GM18858 (cell line): ENCODE measurements around the gene ANAPC2.

Experiments
- ATAC-seq: cut with Tn5 transposase; IDR thresholded peaks from one replicate; pipeline ENCODE4 v1.9.1; 2021; ENCODE audit not compliant: unreplicated experiment

Gene ANAPC2

GRCh38 chr9:137194909-137195308 lies 6.5 kb upstream of the ANAPC2 start:
- ATAC-seq = no peak

- no peak for ATAC-seq
These were observed 6.0 kb upstream of the ANAPC2 start for GRCh38 chr9:137194388-137194787.

- ATAC-seq = no peak
These were observed 5.4 kb upstream of the ANAPC2 start for GRCh38 chr9:137193771-137194170.

- ATAC-seq = no peak
These were observed 4.5 kb upstream of the ANAPC2 start for GRCh38 chr9:137192859-137193258.

GRCh38 chr9:137192448-137192780 lies 4.1 kb upstream of the ANAPC2 start:
- ATAC-seq = no peak

- no peak for ATAC-seq
These were observed 3.5 kb upstream of the ANAPC2 start for GRCh38 chr9:137191691-137192447.

- no peak for ATAC-seq
These were observed 2.9 kb upstream of the ANAPC2 start for GRCh38 chr9:137191245-137191644.

GRCh38 chr9:137190315-137190856 lies 2.0 kb upstream of the ANAPC2 start:
- no peak for ATAC-seq

GRCh38 chr9:137189297-137190295 lies 1.2 kb upstream of the ANAPC2 start:
- ATAC-seq = no peak

GRCh38 chr9:137188086-137188489 lies 272 bp downstream of the ANAPC2 start:
- ATAC-seq = no peak

- no peak for ATAC-seq
These were observed 974 bp downstream of the ANAPC2 start for GRCh38 chr9:137187386-137187785.

GRCh38 chr9:137186385-137186784 lies 2.0 kb downstream of the ANAPC2 start:
- ATAC-seq = no peak

- no peak for ATAC-seq
These were observed 2.4 kb downstream of the ANAPC2 start for GRCh38 chr9:137185921-137186320.

GRCh38 chr9:137184881-137185660 lies 3.3 kb downstream of the ANAPC2 start:
- ATAC-seq = no peak

- ATAC-seq = no peak
These were observed 4.3 kb downstream of the ANAPC2 start for GRCh38 chr9:137183980-137184595.

- no peak for ATAC-seq
These were observed 5.5 kb downstream of the ANAPC2 start for GRCh38 chr9:137182836-137183235.

- no peak for ATAC-seq
These were observed 6.7 kb downstream of the ANAPC2 start for GRCh38 chr9:137181680-137182079.

- ATAC-seq = no peak
These were observed 7.9 kb downstream of the ANAPC2 start for GRCh38 chr9:137180491-137180890.

GRCh38 chr9:137179761-137180160 lies 8.6 kb downstream of the ANAPC2 start:
- no peak for ATAC-seq

GRCh38 chr9:137178939-137179630 lies 9.3 kb downstream of the ANAPC2 start:
- no peak for ATAC-seq
